Measurements from ENCODE around the gene ADAMTS16.

ADAMTS16 gene

DNA sequence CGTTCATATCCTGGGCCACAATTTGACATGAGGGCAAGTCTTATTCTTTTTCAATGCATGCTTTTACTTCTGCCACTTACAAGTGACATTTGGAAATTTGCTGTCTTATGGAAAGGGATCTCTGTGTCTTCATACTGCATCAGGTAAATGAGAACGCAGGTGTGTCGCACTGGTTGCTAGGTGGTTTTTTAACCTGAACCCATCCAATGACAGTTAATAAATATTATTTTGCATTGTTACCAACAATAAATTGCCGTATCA is 1.1 kb downstream of the ADAMTS16 start:
- H3K4me2 ChIP-seq (ENCODE audit: low read length, poor library complexity, severe bottlenecking), result no peak overlapping the region
- no peak overlapping the region for H3K4ac ChIP-seq (ENCODE audit: low read depth in 1 of 2, low read length in 2 of 2)
- H2AK5ac ChIP-seq (ENCODE audit: low read length, severe bottlenecking), result no peak overlapping the region
- no peak overlapping the region for H2AFZ ChIP-seq (ENCODE audit: low read depth, low read length)
- H2BK5ac ChIP-seq (ENCODE audit: low read depth, low read length, poor library complexity, severe bottlenecking), result no peak overlapping the region
- H3K18ac ChIP-seq (ENCODE audit: low read depth in 1 of 2, low read length in 2 of 2), result no peak overlapping the region
- 0% methylated on average over 1 of the region's 4 CpGs for WGBS
- no peak overlapping the region for H3K14ac ChIP-seq (ENCODE audit: low read length in 2 of 2)
- no peak for DNase-seq
- no peak overlapping the region for H2BK15ac ChIP-seq (ENCODE audit: low read depth, poor library complexity, severe bottlenecking)
- peak overlapping the region in 1 of 2 experiments; percentile 8 for H3K4me3 ChIP-seq (ENCODE audit: insufficient read depth in 1 of 2, low read depth in 1 of 2, low read length in 2 of 2)
- peaks cover 21% of the 10 kb centered on the region for H3K4me1 ChIP-seq (ENCODE audit: control insufficient read depth, insufficient read depth, low read depth, low read length)
- no peak overlapping the region for H3K9ac ChIP-seq (ENCODE audit: low read length)
- no peak overlapping the region for H3K23ac ChIP-seq (ENCODE audit: low read length in 2 of 2)
- no peak overlapping the region for H4K91ac ChIP-seq (ENCODE audit: low read length)
- no peak overlapping the region for H4K8ac ChIP-seq (ENCODE audit: low read length)
- H3K36me3 ChIP-seq (ENCODE audit: control insufficient read depth in 1 of 2, insufficient read depth in 2 of 2, low read depth in 1 of 2, low read length in 2 of 2), result peaks cover 0 to 3% of the 10 kb centered on the region in 2 experiments
- H2BK120ac ChIP-seq (ENCODE audit: low read depth, low read length), result no peak overlapping the region
- H3K79me1 ChIP-seq (replicated peaks; ENCODE audit: low read length, poor library complexity, severe bottlenecking), result no peaks in the 10 kb centered on the region
- H3K27me3 ChIP-seq (ENCODE audit: control insufficient read depth in 1 of 2, insufficient read depth in 1 of 2, low read length in 2 of 2), result peaks cover 18 to 32% of the 10 kb centered on the region in 2 experiments
- H3K27ac ChIP-seq (ENCODE audit: low read length, poor library complexity, severe bottlenecking), result no peak overlapping the region
- no peaks in the 10 kb centered on the region for H3K9me3 ChIP-seq (ENCODE audit: control insufficient read depth, low read length)
- H2BK12ac ChIP-seq (ENCODE audit: low read length in 2 of 2), result no peak overlapping the region

DNA sequence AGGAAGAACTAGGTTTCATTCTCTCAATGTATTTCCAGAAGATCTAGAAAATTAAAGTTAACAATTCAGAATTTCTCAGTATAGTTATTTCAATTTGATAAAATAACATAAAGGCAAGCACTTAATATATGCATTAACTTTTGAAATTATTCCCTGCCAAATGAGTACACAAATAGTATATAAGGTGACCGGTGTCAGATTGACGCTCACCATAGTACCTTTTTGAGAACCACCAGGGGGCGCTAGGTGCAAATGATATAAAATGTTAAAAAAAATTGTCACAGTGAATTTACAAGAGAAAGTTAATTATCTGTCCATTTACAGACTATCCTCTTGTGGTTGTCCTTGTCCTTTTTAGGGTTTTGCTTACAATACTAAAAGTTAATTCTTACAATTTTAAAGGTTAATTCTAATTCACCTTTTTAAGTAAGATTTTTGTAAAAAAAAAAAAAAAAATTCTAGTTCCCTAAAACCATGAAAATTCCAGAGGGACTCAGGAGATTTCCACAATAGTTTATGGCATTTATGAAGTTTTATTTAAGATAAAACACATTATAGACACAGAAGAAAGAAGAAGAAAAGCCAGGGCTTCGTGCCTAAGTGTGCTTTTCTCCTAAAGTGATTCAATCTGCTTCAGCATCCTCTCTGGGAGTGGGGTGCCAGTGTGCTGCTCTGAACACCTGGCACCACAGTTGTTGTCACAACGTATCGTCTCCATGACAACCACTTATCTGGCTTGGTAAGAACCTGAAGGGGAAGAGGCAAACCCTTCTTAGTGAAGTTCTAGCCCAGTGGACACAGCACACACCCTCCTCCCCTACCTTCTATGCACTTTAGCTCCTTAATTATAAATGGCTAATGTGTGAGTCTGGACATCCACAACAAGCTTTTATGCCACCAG is 1.7 kb downstream of the ADAMTS16 start:
- Histone ChIP-seq H3K4me2 (ENCODE audit: low read length, poor library complexity, severe bottlenecking) (no peak overlapping the region), H2BK12ac (ENCODE audit: low read length in 2 of 2) (no peak overlapping the region), H3K79me1 (replicated peaks; ENCODE audit: low read length, poor library complexity, severe bottlenecking) (no peaks in the 10 kb centered on the region), H3K4me3 (ENCODE audit: insufficient read depth in 1 of 2, low read depth in 1 of 2, low read length in 2 of 2) (no peak overlapping the region), H3K23ac (ENCODE audit: low read length in 2 of 2) (no peak overlapping the region), H3K14ac (ENCODE audit: low read length in 2 of 2) (no peak overlapping the region), H2BK120ac (ENCODE audit: low read depth, low read length) (no peak overlapping the region), H3K18ac (ENCODE audit: low read depth in 1 of 2, low read length in 2 of 2) (no peak overlapping the region), H2AK5ac (ENCODE audit: low read length, severe bottlenecking) (no peak overlapping the region), H3K27ac (ENCODE audit: low read length, poor library complexity, severe bottlenecking) (no peak overlapping the region), H2BK15ac (ENCODE audit: low read depth, poor library complexity, severe bottlenecking) (no peak overlapping the region), H4K91ac (ENCODE audit: low read length) (no peak overlapping the region), H2AFZ (ENCODE audit: low read depth, low read length) (no peak overlapping the region), H3K4ac (ENCODE audit: low read depth in 1 of 2, low read length in 2 of 2) (no peak overlapping the region), H3K9me3 (ENCODE audit: control insufficient read depth, low read length) (no peaks in the 10 kb centered on the region), H3K36me3 (ENCODE audit: control insufficient read depth in 1 of 2, insufficient read depth in 2 of 2, low read depth in 1 of 2, low read length in 2 of 2) (peaks cover 0 to 3% of the 10 kb centered on the region in 2 experiments), H3K27me3 (ENCODE audit: control insufficient read depth in 1 of 2, insufficient read depth in 1 of 2, low read length in 2 of 2) (peaks cover 18 to 29% of the 10 kb centered on the region in 2 experiments), H2BK5ac (ENCODE audit: low read depth, low read length, poor library complexity, severe bottlenecking) (no peak overlapping the region), H4K8ac (ENCODE audit: low read length) (no peak overlapping the region), H3K9ac (ENCODE audit: low read length) (no peak overlapping the region), H3K4me1 (ENCODE audit: control insufficient read depth, insufficient read depth, low read depth, low read length) (peaks cover 25% of the 10 kb centered on the region)
- 29% methylated on average over 3 of the region's 6 CpGs for WGBS
- DNase-seq, result peak; percentile 61

DNA sequence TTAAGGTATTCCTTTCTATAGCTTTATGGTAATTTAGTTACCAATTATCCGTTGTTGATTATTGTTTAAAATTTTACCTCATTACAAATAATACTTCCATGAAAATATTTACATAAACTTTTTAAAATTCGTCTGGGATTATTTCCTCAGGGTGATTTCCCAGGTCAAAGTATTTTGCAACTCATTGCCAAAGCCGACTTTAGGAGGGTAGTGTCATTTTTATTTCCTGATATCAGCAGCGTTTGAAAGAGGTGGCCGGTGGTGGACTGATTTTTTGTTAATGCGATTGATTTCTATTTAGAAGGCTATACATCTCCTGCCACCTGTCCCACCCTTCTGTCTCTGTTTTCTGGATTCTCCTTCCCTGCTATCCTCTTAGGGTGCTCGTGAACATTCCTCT is 4.3 kb downstream of the ADAMTS16 start:
- Histone ChIP-seq H3K4me1 (ENCODE audit: control insufficient read depth, insufficient read depth, low read depth, low read length) (peaks cover 24% of the 10 kb centered on the region), H3K4ac (ENCODE audit: low read depth in 1 of 2, low read length in 2 of 2) (no peak overlapping the region), H4K91ac (ENCODE audit: low read length) (no peak overlapping the region), H4K8ac (ENCODE audit: low read length) (no peak overlapping the region), H2AK5ac (ENCODE audit: low read length, severe bottlenecking) (no peak overlapping the region), H2AFZ (ENCODE audit: low read depth, low read length) (no peak overlapping the region), H3K9ac (ENCODE audit: low read length) (no peak overlapping the region), H3K23ac (ENCODE audit: low read length in 2 of 2) (no peak overlapping the region), H3K79me1 (replicated peaks; ENCODE audit: low read length, poor library complexity, severe bottlenecking) (no peaks in the 10 kb centered on the region), H2BK12ac (ENCODE audit: low read length in 2 of 2) (no peak overlapping the region), H3K36me3 (ENCODE audit: control insufficient read depth in 1 of 2, insufficient read depth in 2 of 2, low read depth in 1 of 2, low read length in 2 of 2) (peaks cover 0 to 3% of the 10 kb centered on the region in 2 experiments), H3K4me2 (ENCODE audit: low read length, poor library complexity, severe bottlenecking) (no peak overlapping the region), H2BK120ac (ENCODE audit: low read depth, low read length) (no peak overlapping the region), H3K9me3 (ENCODE audit: control insufficient read depth, low read length) (no peaks in the 10 kb centered on the region), H3K18ac (ENCODE audit: low read depth in 1 of 2, low read length in 2 of 2) (no peak overlapping the region), H3K4me3 (ENCODE audit: insufficient read depth in 1 of 2, low read depth in 1 of 2, low read length in 2 of 2) (no peak overlapping the region), H2BK15ac (ENCODE audit: low read depth, poor library complexity, severe bottlenecking) (no peak overlapping the region), H2BK5ac (ENCODE audit: low read depth, low read length, poor library complexity, severe bottlenecking) (no peak overlapping the region), H3K27ac (ENCODE audit: low read length, poor library complexity, severe bottlenecking) (no peak overlapping the region), H3K14ac (ENCODE audit: low read length in 2 of 2) (no peak overlapping the region), H3K27me3 (ENCODE audit: control insufficient read depth in 1 of 2, insufficient read depth in 1 of 2, low read length in 2 of 2) (peaks cover 11 to 23% of the 10 kb centered on the region in 2 experiments)
- 79% methylated on average over 6 of the region's 7 CpGs for WGBS
- no peak for DNase-seq

DNA sequence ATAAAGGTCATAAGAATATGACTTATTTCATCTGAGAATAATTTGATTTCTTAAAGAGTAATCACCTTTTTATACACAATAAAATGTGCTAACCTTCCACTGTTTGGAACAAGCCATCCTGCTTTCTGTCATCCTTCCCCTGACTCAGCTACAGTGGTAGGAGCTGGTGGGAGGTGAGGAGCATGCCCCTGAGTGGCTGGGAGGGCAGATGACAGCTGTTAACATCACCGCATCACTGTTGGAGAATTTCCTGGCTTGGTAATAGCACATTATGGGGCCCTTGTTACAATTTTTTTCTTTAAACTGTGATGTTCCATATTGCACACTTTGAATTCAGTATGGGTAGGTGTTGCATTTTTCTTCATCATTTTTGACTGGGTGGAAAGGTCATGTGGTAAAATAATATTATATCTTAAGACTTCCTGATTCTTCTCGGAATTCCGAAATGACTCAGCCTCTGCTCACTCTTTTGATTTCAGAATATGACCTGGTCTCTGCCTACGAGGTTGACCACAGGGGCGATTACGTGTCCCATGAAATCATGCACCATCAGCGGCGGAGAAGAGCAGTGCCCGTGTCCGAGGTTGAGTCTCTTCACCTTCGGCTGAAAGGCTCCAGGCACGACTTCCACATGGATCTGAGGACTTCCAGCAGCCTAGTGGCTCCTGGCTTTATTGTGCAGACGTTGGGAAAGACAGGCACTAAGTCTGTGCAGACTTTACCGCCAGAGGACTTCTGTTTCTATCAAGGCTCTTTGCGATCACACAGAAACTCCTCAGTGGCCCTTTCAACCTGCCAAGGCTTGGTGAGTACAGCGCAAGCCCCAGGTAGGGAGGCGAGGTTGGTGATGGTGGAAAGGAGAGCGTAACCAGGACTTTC is 5.8 kb downstream of the ADAMTS16 start:
- peaks cover 12% of the 10 kb centered on the region for H3K4me1 ChIP-seq (ENCODE audit: control insufficient read depth, insufficient read depth, low read depth, low read length)
- peak overlapping the region; percentile 10 for H3K4me2 ChIP-seq (ENCODE audit: low read length, poor library complexity, severe bottlenecking)
- H3K23ac ChIP-seq (ENCODE audit: low read length in 2 of 2), result no peak overlapping the region
- peak overlapping the region; percentile 46 for H2BK5ac ChIP-seq (ENCODE audit: low read depth, low read length, poor library complexity, severe bottlenecking)
- H4K91ac ChIP-seq (ENCODE audit: low read length), result no peak overlapping the region
- peaks cover 12% of the 10 kb centered on the region for H3K9me3 ChIP-seq (ENCODE audit: control insufficient read depth, low read length)
- peak overlapping the region; percentile 21 for H2AK5ac ChIP-seq (ENCODE audit: low read length, severe bottlenecking)
- no peak overlapping the region for H2BK15ac ChIP-seq (ENCODE audit: low read depth, poor library complexity, severe bottlenecking)
- no peak overlapping the region for H2BK12ac ChIP-seq (ENCODE audit: low read length in 2 of 2)
- no peak overlapping the region for H2BK120ac ChIP-seq (ENCODE audit: low read depth, low read length)
- H3K9ac ChIP-seq (ENCODE audit: low read length), result peak overlapping the region; percentile 65
- WGBS, result 80% methylated on average over 18 of the region's 18 CpGs
- no peak overlapping the region for H2AFZ ChIP-seq (ENCODE audit: low read depth, low read length)
- H3K27me3 ChIP-seq (ENCODE audit: control insufficient read depth in 1 of 2, insufficient read depth in 1 of 2, low read length in 2 of 2), result peaks cover 5 to 10% of the 10 kb centered on the region in 2 experiments
- H4K8ac ChIP-seq (ENCODE audit: low read length), result no peak overlapping the region
- peak overlapping the region in 1 of 2 experiments; percentile 64 for H3K4me3 ChIP-seq (ENCODE audit: insufficient read depth in 1 of 2, low read depth in 1 of 2, low read length in 2 of 2)
- H3K4ac ChIP-seq (ENCODE audit: low read depth in 1 of 2, low read length in 2 of 2), result no peak overlapping the region
- no peaks in the 10 kb centered on the region for H3K36me3 ChIP-seq (ENCODE audit: control insufficient read depth in 1 of 2, insufficient read depth in 2 of 2, low read depth in 1 of 2, low read length in 2 of 2)
- no peak overlapping the region for H3K14ac ChIP-seq (ENCODE audit: low read length in 2 of 2)
- H3K18ac ChIP-seq (ENCODE audit: low read depth in 1 of 2, low read length in 2 of 2), result no peak overlapping the region
- peak; percentile 3 for DNase-seq
- peak overlapping the region; percentile 84 for H3K27ac ChIP-seq (ENCODE audit: low read length, poor library complexity, severe bottlenecking)
- H3K79me1 ChIP-seq (replicated peaks; ENCODE audit: low read length, poor library complexity, severe bottlenecking), result no peaks in the 10 kb centered on the region

Data from mesenchymal stem cell (in vitro differentiated cells and primary cell).